Measurements from ENCODE around the gene CTSF.

Gene CTSF

DNA sequence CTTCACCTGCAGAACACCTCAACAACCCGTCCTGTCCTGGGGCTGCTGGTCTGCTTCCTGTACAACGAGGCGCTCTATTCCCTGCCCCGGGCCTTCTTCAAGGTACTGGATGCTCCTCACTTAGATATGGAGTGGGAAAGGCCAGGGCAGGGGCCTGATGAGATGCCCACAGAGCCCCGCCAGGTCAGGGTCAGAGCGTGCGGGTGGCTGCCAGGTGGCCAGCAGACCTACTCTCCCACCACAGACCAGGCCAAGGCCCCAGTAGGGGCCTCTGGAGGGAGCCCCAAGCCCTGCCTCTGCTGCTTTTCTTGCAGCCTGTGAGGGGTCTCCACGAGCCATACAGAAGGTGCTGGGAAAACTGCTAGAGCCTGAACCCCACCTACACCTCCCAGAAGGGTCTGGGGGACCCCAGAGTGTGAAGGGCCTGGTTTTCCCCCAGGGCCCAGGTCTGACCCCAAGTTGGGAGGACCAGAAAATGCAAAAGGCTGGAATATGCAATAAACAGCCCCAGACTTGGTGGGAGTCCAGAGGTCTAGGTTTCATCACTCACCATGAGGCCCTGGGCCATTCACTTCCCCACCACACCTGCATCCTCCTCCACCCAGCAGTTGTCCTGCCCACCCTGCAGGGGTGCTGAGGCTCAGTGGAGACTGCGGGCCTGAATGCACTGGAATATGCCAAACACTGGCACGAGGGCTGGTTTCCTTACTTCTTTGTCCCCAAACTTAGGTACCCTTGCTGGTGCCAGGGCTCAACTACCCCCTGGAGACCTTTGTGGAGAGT lies 37.3 kb downstream of the CTSF start:
- DNase-seq: no peak

DNA sequence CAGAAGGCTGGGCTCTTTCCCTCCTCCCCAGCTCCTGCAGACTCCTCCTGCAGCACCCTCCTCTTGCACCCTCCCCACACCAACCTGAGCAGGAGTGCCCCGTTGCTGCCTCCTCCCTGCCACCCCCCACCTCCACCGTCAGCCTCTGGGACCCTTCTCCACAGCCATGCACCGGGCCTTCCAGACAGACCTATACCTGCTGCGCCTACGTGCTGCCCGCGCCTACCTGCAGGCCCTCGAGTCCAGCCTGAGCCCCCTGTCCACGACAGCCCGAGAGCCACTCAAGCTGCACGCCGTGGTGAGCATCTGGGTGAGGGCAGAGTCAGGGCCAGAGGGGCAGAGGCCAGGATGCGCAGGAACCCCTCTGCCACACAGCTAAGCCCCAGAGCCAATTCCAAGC lies 38.8 kb downstream of the CTSF start:
- DNase-seq: no peak

DNA sequence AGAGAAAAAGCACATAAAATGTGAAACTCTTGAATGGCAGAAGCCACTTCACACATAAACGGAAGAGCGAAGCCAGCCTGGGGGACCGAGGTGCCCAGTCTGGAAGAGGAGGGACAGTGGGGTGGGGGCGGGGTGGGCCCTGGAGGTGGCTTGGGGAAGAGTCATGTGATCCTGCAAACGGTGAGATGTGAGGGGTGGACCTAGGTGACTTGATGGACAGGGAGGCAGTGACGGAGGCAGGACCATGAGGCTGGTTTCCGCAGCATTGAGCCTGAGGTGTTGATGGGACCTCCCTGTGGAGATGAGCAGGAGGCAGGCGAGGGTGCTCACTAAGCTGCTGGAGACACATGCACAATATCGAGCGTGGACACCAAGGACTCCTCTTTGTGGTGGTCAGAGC lies 39.3 kb downstream of the CTSF start:
- no peak for DNase-seq

DNA sequence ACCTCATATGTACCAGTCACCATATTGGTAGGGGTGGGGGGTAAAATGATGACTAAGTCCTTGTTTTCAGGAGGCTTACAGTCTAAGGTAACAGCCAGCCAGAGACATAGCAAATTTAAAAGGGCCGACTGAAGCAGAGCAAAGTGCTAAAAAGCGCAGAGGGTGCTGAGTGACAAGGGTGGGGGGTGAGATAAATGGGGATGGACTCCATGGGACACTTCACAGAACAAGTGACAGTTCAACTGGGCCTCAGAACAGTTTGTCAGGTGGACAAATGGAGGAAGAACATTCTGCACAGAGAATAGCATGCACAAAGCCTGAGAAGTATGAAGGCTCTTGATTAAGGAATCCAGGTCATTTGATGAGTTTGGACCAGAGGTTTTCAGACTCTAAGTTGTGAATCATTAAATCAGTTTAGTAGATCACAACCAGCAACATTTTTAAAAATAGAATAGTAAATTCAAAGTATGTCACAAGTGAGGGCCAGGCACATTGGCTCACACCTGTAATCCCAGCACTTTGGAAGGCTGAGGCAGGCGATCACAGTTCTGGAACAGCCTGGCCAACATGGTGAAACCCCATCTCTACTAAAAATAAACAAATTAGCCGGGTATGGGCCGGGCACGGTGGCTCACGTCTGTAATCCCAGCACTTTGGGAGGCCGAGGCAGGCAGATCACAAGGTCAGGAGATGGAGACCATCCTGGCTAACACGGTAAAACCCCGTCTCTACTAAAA lies 43.9 kb downstream of the CTSF start:
- DNase-seq: no peak

DNA sequence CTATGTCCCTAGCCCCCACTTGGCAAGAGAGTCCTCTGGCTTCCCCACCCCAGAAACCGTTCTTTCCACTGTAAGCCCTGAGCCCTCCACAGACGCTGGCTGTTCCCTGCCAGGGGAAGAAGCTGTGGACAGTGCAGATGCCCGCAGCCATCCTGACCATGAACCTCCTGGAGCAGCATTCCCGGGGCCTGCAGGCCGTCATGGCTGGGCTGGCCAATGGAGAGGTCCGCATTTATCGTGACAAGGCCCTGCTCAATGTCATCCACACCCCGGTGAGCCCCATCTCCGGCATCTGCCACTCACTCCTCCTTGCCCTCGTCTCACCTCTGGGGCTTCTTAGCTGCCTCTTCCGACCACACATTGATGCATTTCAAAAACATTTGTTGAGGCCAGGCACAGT lies 44.8 kb downstream of the CTSF start:
- no peak for DNase-seq

Data from activated CD4-positive, alpha-beta T cell treated with anti-CD3 and anti-CD28 coated beads, Interleukin-2, amount 50 U/mL, for 48 hours (primary cell).